ENCODE data around the gene RPP25L. TPM values are rescaled to one million over a fixed set of nuclear protein-coding genes. Genes with fewer than 3 reads are reported as not detected.

The RPP25L gene
- total and polyA plus RNA-seq, 9 of the 15 experiments (the other 6 are each of a cell fraction or from before 2014, with no cell fraction given) = 16.3 to 43.7 (median 29.0) TPM

- TF ChIP-seq FOXO4 (CRISPR knock-in tag; IDR thresholded peaks at IDR 0.05) (no peak), ZNF354B (CRISPR knock-in tag; IDR thresholded peaks at IDR 0.05) (no peak), ZBTB9 (CRISPR knock-in tag; IDR thresholded peaks at IDR 0.05) (no peak; the same call in 1 of the 2 replicates), ZNF175 (CRISPR knock-in tag; IDR thresholded peaks at IDR 0.05; ENCODE audit: low read depth) (no peak), ZNF224 (CRISPR knock-in tag; IDR thresholded peaks at IDR 0.05) (no peak), ZHX1 (conservative IDR thresholded peaks at IDR 0.05; ENCODE audit: low read length) (no peak), SRSF1 (IDR thresholded peaks at IDR 0.05; ENCODE audit: low read depth, low read length) (no peak), CBFA2T3 (IDR thresholded peaks at IDR 0.05) (0 out of 2 replicates have a peak, but pooled peaks have one; percentile 5), SMC3 (conservative IDR thresholded peaks at IDR 0.05; ENCODE audit: insufficient read depth, low read depth, low read length) (no peak), CCAR2 (IDR thresholded peaks at IDR 0.05; ENCODE audit: low read depth, low read length) (no peak), MTF1 (CRISPR knock-in tag; IDR thresholded peaks at IDR 0.05; ENCODE audit: borderline replicate concordance) (no peak), NONO (IDR thresholded peaks at IDR 0.05; ENCODE audit: low read depth in 2 of 2, low read length in 1 of 2) (no peak), CHD2 (IDR thresholded peaks at IDR 0.05; ENCODE audit: low read depth, low read length) (no peak), CLOCK (CRISPR knock-in tag; IDR thresholded peaks at IDR 0.05; ENCODE audit: borderline replicate concordance) (no peak), ILK (tag; IDR thresholded peaks at IDR 0.05; ENCODE audit: borderline replicate concordance, low read depth) (no peak), NCOA1 (IDR thresholded peaks at IDR 0.05; ENCODE audit: low read depth) (no peak), THAP7 (CRISPR knock-in tag; IDR thresholded peaks at IDR 0.05) (peak; percentile 65; the same call in 1 of the 2 replicates)
These were observed 40.1 kb upstream of the RPP25L start, which contains the start of gene IL11RA (continued) for GRCh38 chr9:34651876-34652601.

Measured in K562 (cell line).